Naive thymus-derived CD4-positive, alpha-beta T cell (primary cell): ENCODE results near the gene CACNA1C. TPM values are rescaled to one million over a fixed set of nuclear protein-coding genes. Genes with fewer than 3 reads are reported as not detected.
"Not testable (repeated sequence)": the region's sequence is repeated elsewhere in the genome, so short reads cannot be mapped to it uniquely, and the experiment has no call there.

Source experiments
- ATAC-seq: fragments of 150-1000 bp; cut with Tn5 transposase; 2 replicates; pipeline ENCODE4 v1.10.0; 2021; ENCODE audit warnings: mild to moderate bottlenecking, moderate library complexity
- CTCF ChIA-PET: fragments of 350-600 bp; sonication (Branson Sonifier 250); formaldehyde crosslinking; loops from one replicate; lab custom pipeline; 2021; ENCODE audit warnings: antibody characterized with exemption; lab: Charles Lee
- POLR2A ChIA-PET: fragments of 350-600 bp; sonication (Branson Sonifier 250); formaldehyde crosslinking; loops from one replicate; lab custom pipeline; 2021; ENCODE audit warnings: antibody characterized with exemption, inconsistent platforms; lab: Charles Lee
- DNase-seq, 9 donors: peaks; one replicate each; pipeline versions ENCODE4 v3.0.0 to v3.0.0-alpha.2; 2020 to 2022; ENCODE audit warnings: mixed read lengths in 1 of 9
- H3K27ac ChIP-seq: one replicate; pipeline ENCODE4 v1.7.0; 2013; ENCODE audit warnings: mild to moderate bottlenecking, low read depth, low read length, moderate library complexity
- H3K27me3 ChIP-seq, 2 donors: one replicate each; pipeline ENCODE4 v1.7.0; 2013; ENCODE audit warnings: low read length in 2 of 2, mild to moderate bottlenecking in 2 of 2, moderate library complexity in 2 of 2; ENCODE audit not compliant: control insufficient read depth in 2 of 2, insufficient read depth in 2 of 2
- H3K36me3 ChIP-seq, 3 experiments: 1 replicate in 2 of 3; 2 replicates in 1 of 3; pipeline ENCODE4 v1.7.0; 2013; ENCODE audit warnings: low read length in 3 of 3, mild to moderate bottlenecking in 3 of 3, moderate library complexity in 1 of 3; ENCODE audit not compliant: insufficient read depth in 3 of 3, control insufficient read depth in 2 of 3
- H3K4me1 ChIP-seq, 2 donors: one replicate each; pipeline ENCODE4 v1.7.0; 2013; ENCODE audit warnings: low read length in 2 of 2, mild to moderate bottlenecking in 2 of 2, moderate library complexity in 1 of 2; ENCODE audit not compliant: control insufficient read depth in 2 of 2, insufficient read depth in 2 of 2
- H3K4me3 ChIP-seq: 2 replicates; pipeline ENCODE4 v1.7.0; 2013; ENCODE audit warnings: mild to moderate bottlenecking, low read length
- H3K9me3 ChIP-seq, 3 experiments: 1 replicate in 2 of 3; 2 replicates in 1 of 3; pipeline ENCODE4 v1.7.0; 2013; ENCODE audit warnings: low read length in 3 of 3; ENCODE audit not compliant: control insufficient read depth in 2 of 3
- H3K27ac Mint-ChIP-seq, 9 donors: one replicate each; pipeline ENCODE4 v1.8.0; 2020 to 2022; ENCODE audit warnings: mixed read lengths in 9 of 9, mild to moderate bottlenecking in 8 of 9, moderate library complexity in 5 of 9, inconsistent platforms in 2 of 9
- H3K27me3 Mint-ChIP-seq, 5 donors: one replicate each; pipeline ENCODE4 v1.8.0; 2021 to 2022; ENCODE audit warnings: mixed read lengths in 5 of 5, mild to moderate bottlenecking in 1 of 5
- H3K36me3 Mint-ChIP-seq, 5 donors: one replicate each; pipeline ENCODE4 v1.8.0; 2020 to 2022; ENCODE audit warnings: mixed read lengths in 5 of 5, mild to moderate bottlenecking in 3 of 5, inconsistent platforms in 1 of 5
- H3K4me1 Mint-ChIP-seq, 7 donors: one replicate each; pipeline ENCODE4 v1.8.0; 2020 to 2022; ENCODE audit warnings: mixed read lengths in 7 of 7, mild to moderate bottlenecking in 3 of 7, inconsistent platforms in 1 of 7
- H3K4me3 Mint-ChIP-seq, 10 donors: one replicate each; pipeline ENCODE4 v1.8.0; 2020 to 2022; ENCODE audit warnings: mild to moderate bottlenecking in 10 of 10, mixed read lengths in 10 of 10, moderate library complexity in 6 of 10, inconsistent platforms in 2 of 10
- H3K9me3 Mint-ChIP-seq, 11 donors: one replicate each; pipeline ENCODE4 v1.8.0; 2020 to 2022; ENCODE audit warnings: mixed read lengths in 11 of 11, mild to moderate bottlenecking in 4 of 11, inconsistent platforms in 1 of 11, moderate library complexity in 1 of 11
- intact Hi-C, 2 donors: fragments of 100-400 bp; cut with micrococcal nuclease; formaldehyde crosslinking; loops; one replicate each; pipeline ENCODE4 v1.15.1; 2023
- polyA plus RNA-seq, 2 donors: library from polyadenylated mRNA; unstranded; fragments of 300-500 nt; fragmentation: Illumina TruSeq; gene quantifications; one replicate each; pipeline ENCODE4 v1.2.3, GENCODE V29; 2021
- total RNA-seq, 6 experiments: library from RNA in 5 of 6; stranded (reverse) in 5 of 6; gene quantifications; 1 replicate in 5 of 6; 2 replicates in 1 of 6; pipeline ENCODE4 v1.2.3 and lab custom pipeline; 2021 to 2026

Gene CACNA1C
- total and polyA plus RNA-seq, 7 experiments from 2014 or later = 0.04 to 0.48 (median 0.08) TPM

DNA sequence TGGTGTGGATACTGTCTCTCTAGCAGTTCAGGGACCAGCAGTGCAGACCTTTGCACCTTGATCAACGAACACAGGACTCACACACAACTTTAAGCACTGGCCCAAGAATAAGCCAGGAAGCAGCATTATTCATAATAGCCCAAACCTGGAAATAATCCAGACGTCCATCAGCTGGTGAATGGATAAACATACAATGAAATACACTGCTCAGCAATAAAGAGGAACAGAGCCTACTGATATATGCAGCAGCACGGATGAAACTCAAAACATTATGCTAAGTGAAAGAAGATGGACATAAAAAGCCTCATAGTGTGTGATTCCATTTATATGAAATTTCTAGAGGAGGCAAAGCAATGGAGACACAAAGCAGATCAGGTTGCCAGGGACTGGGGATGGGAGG lies 438.0 kb downstream of the CACNA1C start:
- H3K36me3 Mint-ChIP-seq = peaks cover 0 to 3% (median 0%) of the 10 kb centered on the region in 5 donors
- no peaks in the 10 kb centered on the region for H3K36me3 ChIP-seq
- H3K9me3 Mint-ChIP-seq = peaks cover 0 to 3% (median 0%) of the 10 kb centered on the region in 11 donors
- no peak overlapping the region for H3K4me3 Mint-ChIP-seq
- peaks cover 17 to 31% (median 21%) of the 10 kb centered on the region in 5 donors for H3K27me3 Mint-ChIP-seq
- DNase-seq = no peak
- H3K27ac ChIP-seq = no peak overlapping the region
- POLR2A ChIA-PET = no interaction called here
- CTCF ChIA-PET = no interaction called here
- no peak overlapping the region for H3K4me3 ChIP-seq
- intact Hi-C loops = no loop called here
- peaks cover 0 to 3% (median 0%) of the 10 kb centered on the region in 7 donors for H3K4me1 Mint-ChIP-seq
- no peaks in the 10 kb centered on the region for H3K4me1 ChIP-seq
- no peaks in the 10 kb centered on the region for H3K27me3 ChIP-seq
- no peak overlapping the region for H3K27ac Mint-ChIP-seq
- no peaks in the 10 kb centered on the region for H3K9me3 ChIP-seq
- no peak for ATAC-seq

DNA sequence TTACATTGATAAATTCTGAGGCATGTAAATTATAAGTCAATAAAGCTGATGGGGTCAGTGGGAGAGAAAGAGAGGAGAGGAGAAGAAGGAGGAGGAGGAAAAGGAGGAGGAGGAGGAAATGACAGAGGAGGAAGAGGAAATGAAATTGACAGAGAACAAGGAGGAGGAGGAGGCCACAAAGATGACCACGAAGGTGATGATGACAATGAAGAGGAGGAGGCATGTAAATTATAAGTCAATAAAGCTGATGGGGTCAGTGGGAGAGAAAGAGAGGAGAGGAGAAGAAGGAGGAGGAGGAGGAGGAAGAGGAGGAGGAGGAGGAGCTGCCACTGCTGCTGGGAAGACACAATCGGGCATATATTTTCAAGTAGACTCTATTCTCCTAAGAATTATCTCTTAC lies 438.6 kb downstream of the CACNA1C start:
- H3K4me3 Mint-ChIP-seq, CTCF ChIA-PET, H3K36me3 Mint-ChIP-seq, H3K9me3 ChIP-seq, DNase-seq, H3K9me3 Mint-ChIP-seq, H3K4me1 ChIP-seq, H3K4me1 Mint-ChIP-seq, H3K4me3 ChIP-seq, H3K36me3 ChIP-seq, H3K27ac ChIP-seq, POLR2A ChIA-PET, intact Hi-C loops, H3K27me3 ChIP-seq, ATAC-seq, H3K27ac Mint-ChIP-seq: not testable (repeated sequence)
- peaks cover 17 to 34% (median 22%) of the 10 kb centered on the region in 5 donors for H3K27me3 Mint-ChIP-seq

DNA sequence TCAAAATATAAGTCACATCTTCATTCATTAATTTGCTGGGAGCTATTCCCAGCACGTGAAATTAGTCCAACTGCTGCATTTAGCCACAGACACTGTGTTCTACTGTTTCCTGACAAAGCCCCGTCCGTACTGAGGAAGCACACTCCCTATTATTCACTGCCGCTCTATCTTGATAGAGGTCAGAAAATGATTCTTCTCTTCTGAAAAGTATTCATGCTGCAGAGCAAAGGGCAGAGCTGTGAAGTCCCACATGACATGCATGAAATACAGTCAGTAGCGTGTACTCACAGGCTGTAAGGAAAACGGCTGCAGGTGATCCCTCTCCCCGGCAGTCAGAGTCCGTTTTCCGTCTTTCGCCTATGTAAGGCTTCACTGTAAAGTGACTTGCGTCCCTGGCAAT lies 439.4 kb downstream of the CACNA1C start:
- intact Hi-C loops = no loop called here
- Mint-ChIP-seq H3K4me3 (no peak overlapping the region), H3K4me1 (peaks cover 0 to 4% (median 0%) of the 10 kb centered on the region in 7 donors), H3K9me3 (peaks cover 0 to 3% (median 0%) of the 10 kb centered on the region in 11 donors), H3K36me3 (peaks cover 0 to 3% (median 0%) of the 10 kb centered on the region in 5 donors), H3K27me3 (peaks cover 15 to 38% (median 22%) of the 10 kb centered on the region in 5 donors), H3K27ac (no peak overlapping the region)
- no peak for DNase-seq
- Histone ChIP-seq H3K27ac (no peak overlapping the region), H3K4me3 (no peak overlapping the region), H3K4me1 (no peaks in the 10 kb centered on the region), H3K36me3 (no peaks in the 10 kb centered on the region), H3K27me3 (no peaks in the 10 kb centered on the region), H3K9me3 (no peaks in the 10 kb centered on the region)
- ChIA-PET POLR2A (no interaction called here), CTCF (no interaction called here)
- ATAC-seq = no peak

DNA sequence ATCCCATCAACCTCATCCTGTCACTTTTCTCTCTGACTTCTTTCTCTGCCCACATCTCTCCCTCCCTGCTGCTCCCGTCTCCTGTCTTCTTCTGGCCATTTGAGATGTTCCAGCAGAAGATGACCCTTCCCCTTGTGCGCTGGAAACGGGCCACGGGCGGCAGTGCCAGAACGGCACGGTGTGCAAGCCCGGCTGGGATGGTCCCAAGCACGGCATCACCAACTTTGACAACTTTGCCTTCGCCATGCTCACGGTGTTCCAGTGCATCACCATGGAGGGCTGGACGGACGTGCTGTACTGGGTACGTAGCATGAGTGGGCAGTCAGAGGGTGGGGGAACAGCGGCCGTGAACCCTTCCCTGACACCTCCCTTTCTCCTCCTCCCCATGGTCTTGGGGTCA lies 440.3 kb downstream of the CACNA1C start:
- Histone ChIP-seq H3K27me3 (no peaks in the 10 kb centered on the region), H3K4me3 (no peak overlapping the region), H3K9me3 (no peaks in the 10 kb centered on the region), H3K4me1 (no peaks in the 10 kb centered on the region), H3K27ac (no peak overlapping the region), H3K36me3 (no peaks in the 10 kb centered on the region)
- ChIA-PET CTCF (no interaction called here), POLR2A (no interaction called here)
- Mint-ChIP-seq H3K27me3 (peaks cover 15 to 38% (median 19%) of the 10 kb centered on the region in 5 donors), H3K36me3 (peaks cover 0 to 3% (median 0%) of the 10 kb centered on the region in 5 donors), H3K4me3 (no peak overlapping the region), H3K27ac (no peak overlapping the region), H3K4me1 (peaks cover 0 to 4% (median 0%) of the 10 kb centered on the region in 7 donors), H3K9me3 (peaks cover 0 to 3% (median 0%) of the 10 kb centered on the region in 11 donors)
- intact Hi-C loops = no loop called here
- ATAC-seq (no peak), DNase-seq (no peak)

DNA sequence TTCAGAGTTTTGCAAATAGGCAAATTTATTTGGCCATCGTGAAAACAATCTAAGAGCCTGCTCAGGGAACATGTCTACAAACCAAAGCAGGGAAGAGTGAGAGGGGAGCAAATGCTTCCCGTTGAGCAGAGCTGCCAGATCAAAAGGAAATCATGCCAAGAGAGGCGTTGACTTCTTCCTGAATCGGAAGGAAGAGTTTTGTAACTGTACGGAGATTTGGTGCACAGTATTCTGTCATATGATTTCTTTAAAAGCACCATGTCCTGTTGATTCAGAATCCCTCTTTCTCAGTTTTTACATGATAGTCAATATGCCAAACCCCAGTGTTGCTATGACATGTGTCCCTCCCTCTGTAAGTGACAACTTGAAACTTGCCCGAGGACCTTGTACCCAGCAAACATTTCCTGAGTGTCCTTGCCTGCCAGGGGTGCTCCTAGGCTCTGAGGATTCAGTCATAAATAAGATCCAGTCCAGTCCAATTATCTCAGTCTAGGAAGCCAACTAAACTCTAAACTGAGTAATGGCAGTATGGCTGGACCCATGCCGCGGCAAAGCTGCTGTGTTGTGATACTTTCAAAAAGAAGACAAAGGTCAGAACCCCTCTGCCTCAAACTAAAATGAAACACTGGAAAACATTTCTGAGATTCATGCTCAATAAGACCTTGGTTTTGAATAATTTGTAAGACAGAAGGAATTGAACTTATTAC lies 441.9 kb downstream of the CACNA1C start:
- H3K4me3 Mint-ChIP-seq = no peak overlapping the region
- ATAC-seq (no peak), DNase-seq (no peak)
- Histone ChIP-seq H3K36me3 (no peaks in the 10 kb centered on the region), H3K4me1 (no peaks in the 10 kb centered on the region), H3K27me3 (no peaks in the 10 kb centered on the region), H3K27ac (no peak overlapping the region), H3K9me3 (no peaks in the 10 kb centered on the region), H3K4me3 (no peak overlapping the region)
- H3K36me3 Mint-ChIP-seq = peaks cover 0 to 3% (median 0%) of the 10 kb centered on the region in 5 donors
- H3K27me3 Mint-ChIP-seq = peaks cover 15 to 36% (median 22%) of the 10 kb centered on the region in 5 donors
- H3K27ac Mint-ChIP-seq = no peak overlapping the region
- intact Hi-C loops = no loop called here
- CTCF ChIA-PET = no interaction called here
- POLR2A ChIA-PET = no interaction called here
- H3K4me1 Mint-ChIP-seq = peaks cover 0 to 4% (median 0%) of the 10 kb centered on the region in 7 donors
- H3K9me3 Mint-ChIP-seq = peaks cover 0 to 3% (median 0%) of the 10 kb centered on the region in 11 donors

DNA sequence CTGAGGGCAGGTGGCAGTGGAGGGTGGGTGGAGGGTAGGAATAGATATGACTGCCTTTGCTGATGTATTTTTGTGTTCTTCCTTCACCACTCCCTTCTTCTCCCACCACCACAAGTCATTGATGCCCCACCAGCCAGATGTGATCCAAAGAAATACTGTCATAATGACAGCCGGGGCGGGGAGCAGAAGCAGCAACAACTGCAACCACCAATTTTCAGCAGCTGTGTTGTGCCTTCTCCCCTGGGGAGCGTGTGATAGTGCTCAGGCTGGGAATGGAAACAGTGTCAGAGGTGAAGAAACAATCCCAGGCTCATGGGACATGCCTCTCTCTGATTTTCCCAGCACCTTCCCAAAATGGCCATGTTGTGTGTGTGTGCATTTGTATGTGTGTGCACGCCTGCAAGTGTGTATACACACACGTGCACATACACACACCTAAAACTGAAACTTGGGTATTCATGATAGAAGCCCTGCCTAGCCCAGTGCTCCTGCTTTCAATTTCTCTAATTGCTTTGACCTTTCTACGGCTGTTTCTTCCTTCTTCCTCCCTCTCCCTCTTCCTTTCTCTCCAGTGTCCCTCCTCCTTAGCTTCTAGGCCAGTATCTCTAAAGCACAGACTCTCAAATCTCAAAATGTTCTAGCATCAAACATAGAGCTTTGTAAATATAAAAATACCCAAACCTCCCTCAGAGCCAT lies 442.8 kb downstream of the CACNA1C start:
- peaks cover 0 to 3% (median 0%) of the 10 kb centered on the region in 5 donors for H3K36me3 Mint-ChIP-seq
- CTCF ChIA-PET = no interaction called here
- Histone ChIP-seq H3K27ac (no peak overlapping the region), H3K4me3 (no peak overlapping the region), H3K4me1 (no peaks in the 10 kb centered on the region), H3K36me3 (no peaks in the 10 kb centered on the region), H3K27me3 (no peaks in the 10 kb centered on the region), H3K9me3 (no peaks in the 10 kb centered on the region)
- H3K27ac Mint-ChIP-seq = no peak overlapping the region
- peaks cover 0 to 3% (median 0%) of the 10 kb centered on the region in 11 donors for H3K9me3 Mint-ChIP-seq
- intact Hi-C loops = no loop called here
- no peak for DNase-seq
- no peak for ATAC-seq
- H3K27me3 Mint-ChIP-seq = peaks cover 18 to 36% (median 29%) of the 10 kb centered on the region in 5 donors
- POLR2A ChIA-PET = no interaction called here
- peaks cover 0 to 4% (median 0%) of the 10 kb centered on the region in 7 donors for H3K4me1 Mint-ChIP-seq
- H3K4me3 Mint-ChIP-seq = no peak overlapping the region
